HG03066 (cell line): ENCODE measurements around the gene LPCAT1.
"Not testable (repeated sequence)": the region's sequence is repeated elsewhere in the genome, so short reads cannot be mapped to it uniquely, and the experiment has no call there.

Experiments
- ATAC-seq: cut with Tn5 transposase; IDR thresholded peaks from one replicate; pipeline ENCODE4 v1.9.1; 2021; ENCODE audit warnings: low read depth; ENCODE audit not compliant: unreplicated experiment

LPCAT1 gene

GRCh38 chr5:1512541-1513291 is 11.0 kb downstream of the LPCAT1 start:
- no peak for ATAC-seq

GRCh38 chr5:1511651-1512540 is 11.9 kb downstream of the LPCAT1 start:
- no peak for ATAC-seq

- no peak for ATAC-seq
Observed at GRCh38 chr5:1511048-1511447, 12.7 kb downstream of the LPCAT1 start.

GRCh38 chr5:1510631-1511030 is 13.1 kb downstream of the LPCAT1 start:
- no peak for ATAC-seq

GRCh38 chr5:1510151-1510561 is 13.6 kb downstream of the LPCAT1 start:
- ATAC-seq: no peak

GRCh38 chr5:1509346-1510085 is 14.2 kb downstream of the LPCAT1 start:
- no peak for ATAC-seq

GRCh38 chr5:1508659-1509290 is 15.0 kb downstream of the LPCAT1 start:
- no peak for ATAC-seq

- no peak for ATAC-seq
Observed at GRCh38 chr5:1507961-1508658, 15.7 kb downstream of the LPCAT1 start.

- ATAC-seq: no peak
Observed at GRCh38 chr5:1507457-1507856, 16.3 kb downstream of the LPCAT1 start.

- no peak for ATAC-seq
Observed at GRCh38 chr5:1507014-1507375, 16.8 kb downstream of the LPCAT1 start.

GRCh38 chr5:1506242-1507013 is 17.3 kb downstream of the LPCAT1 start:
- ATAC-seq: no peak

GRCh38 chr5:1505506-1506241 is 18.1 kb downstream of the LPCAT1 start:
- ATAC-seq: no peak

GRCh38 chr5:1505089-1505488 is 18.7 kb downstream of the LPCAT1 start:
- not testable (repeated sequence) for ATAC-seq

- no peak for ATAC-seq
Observed at GRCh38 chr5:1504617-1505016, 19.1 kb downstream of the LPCAT1 start.

GRCh38 chr5:1504069-1504595 is 19.6 kb downstream of the LPCAT1 start:
- no peak for ATAC-seq

GRCh38 chr5:1503241-1504068 is 20.3 kb downstream of the LPCAT1 start:
- ATAC-seq: peak; percentile 31

GRCh38 chr5:1502737-1503120 is 21.0 kb downstream of the LPCAT1 start:
- no peak for ATAC-seq
